HCT116 (cell line): ENCODE data around the gene PREX1.

Source experiments
- RAD21 ChIP-seq: IDR thresholded peaks from 2 replicates; pipeline ENCODE4 v1.6.1; 2012; ENCODE audit warnings: low read depth, mild to moderate bottlenecking
- SP1 ChIP-seq: IDR thresholded peaks from 2 replicates; pipeline ENCODE4 v1.6.1; 2012; ENCODE audit warnings: low read depth
- TF ChIP-seq, protein P1 (sequence below): IDR thresholded peaks from 2 replicates; pipeline ENCODE4 v1.6.1; 2012

DNA sequence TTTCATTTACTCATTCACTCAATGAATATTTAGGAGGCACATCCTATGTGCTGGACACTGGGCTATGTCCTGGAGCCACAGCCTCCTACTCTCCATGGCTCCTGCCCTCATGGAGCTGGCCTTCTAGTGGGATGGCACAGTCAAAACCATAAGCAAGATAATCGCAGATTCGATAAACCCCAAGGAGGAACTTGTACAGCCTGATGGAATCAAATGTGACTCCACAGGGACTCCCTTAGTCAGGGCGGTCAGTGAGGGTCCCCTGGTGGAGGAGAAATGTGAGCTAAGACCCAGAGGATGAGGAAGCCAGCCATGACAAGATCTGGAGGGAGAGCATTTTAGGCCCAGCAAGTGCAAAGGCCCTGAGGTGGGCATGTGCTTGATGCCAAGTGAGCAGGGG is 211.9 kb downstream of the PREX1 start:
- TF ChIP-seq RAD21 (no peak), SP1 (no peak)
- TF ChIP-seq, protein P1, sequence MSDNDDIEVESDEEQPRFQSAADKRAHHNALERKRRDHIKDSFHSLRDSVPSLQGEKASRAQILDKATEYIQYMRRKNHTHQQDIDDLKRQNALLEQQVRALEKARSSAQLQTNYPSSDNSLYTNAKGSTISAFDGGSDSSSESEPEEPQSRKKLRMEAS = no peak
